A375 (cell line): Measurements from ENCODE around the gene CLCN4. TPM values are rescaled to one million over a fixed set of nuclear protein-coding genes. Genes with fewer than 3 reads are reported as not detected.

Experiments
- total RNA-seq: library from RNA; depleted of rRNA; stranded (reverse); fragments of >200 nt; shearing (Covaris generic); gene quantifications from 2 replicates; pipeline ENCODE4 v1.2.3, GENCODE V29; 2014; rRNA removed

CLCN4 gene
- 2.6 and 3.1 TPM in 2 replicates for total RNA-seq

GRCh38 chrX:10156199-10157031 lies at the start of gene CLCN4:
Gene CLCN4 (plus strand): TSS chrX:10156975. CDS start chrX:10185033, 28,058 bp downstream.

Other genes starting within 250 kb of the CLCN4 start
- gene CLDN34, start 189.6 kb upstream of the CLCN4 start, total RNA-seq, result 0.13 and 1.4 TPM in 2 replicates